CD4-positive, alpha-beta T cell (primary cell): ENCODE measurements around the gene TIGD1. TPM values are rescaled to one million over a fixed set of nuclear protein-coding genes. Genes with fewer than 3 reads are reported as not detected.

Experiments
- ATAC-seq: fragments of 200-7000 bp; cut with Tn5 transposase; one replicate; pipeline ENCODE4 v1.10.0; 2022; ENCODE audit warnings: mild to moderate bottlenecking; ENCODE audit not compliant: poor library complexity
- CTCF ChIA-PET: fragments of 350-600 bp; sonication (Branson Sonifier 250); formaldehyde crosslinking; loops from one replicate; lab custom pipeline; 2021; ENCODE audit warnings: antibody characterized with exemption, inconsistent platforms; lab: Charles Lee
- POLR2A ChIA-PET: fragments of 350-600 bp; sonication (Branson Sonifier 250); formaldehyde crosslinking; loops from one replicate; lab custom pipeline; 2021; ENCODE audit warnings: antibody characterized with exemption, inconsistent platforms; lab: Charles Lee
- DNase-seq, 14 experiments: peaks; one replicate each; pipeline ENCODE4 v3.0.0-alpha.2; 2013 to 2020; ENCODE audit warnings: mixed read lengths in 2 of 14
- H3K27ac ChIP-seq, 2 donors: one replicate each; pipeline versions ENCODE4 v1.5.1 to v1.7.0; 2013; ENCODE audit warnings: low read length in 2 of 2, low read depth in 1 of 2, mild to moderate bottlenecking in 1 of 2
- H3K27me3 ChIP-seq, 2 experiments: 1 replicate in 1 of 2; 2 replicates in 1 of 2; pipeline versions ENCODE4 v1.6.1 to v1.7.0; 2013; ENCODE audit warnings: low read length in 2 of 2, control low read depth in 1 of 2, mild to moderate bottlenecking in 1 of 2, moderate library complexity in 1 of 2; ENCODE audit not compliant: insufficient read depth in 2 of 2, control insufficient read depth in 1 of 2
- H3K36me3 ChIP-seq: one replicate; pipeline ENCODE4 v1.6.1; 2013; ENCODE audit warnings: low read length, control low read depth; ENCODE audit not compliant: insufficient read depth
- H3K4me1 ChIP-seq: one replicate; pipeline ENCODE4 v1.6.1; 2013; ENCODE audit warnings: low read length, control low read depth; ENCODE audit not compliant: insufficient read depth
- H3K4me3 ChIP-seq: one replicate; pipeline ENCODE4 v1.5.1; 2013; ENCODE audit warnings: mild to moderate bottlenecking, low read length, moderate library complexity
- H3K9me3 ChIP-seq, 2 experiments: 1 replicate in 1 of 2; 2 replicates in 1 of 2; pipeline versions ENCODE4 v1.6.1 to v1.7.0; 2013; ENCODE audit warnings: low read length in 2 of 2, mild to moderate bottlenecking in 2 of 2, control low read depth in 1 of 2, moderate library complexity in 1 of 2; ENCODE audit not compliant: control insufficient read depth in 1 of 2, insufficient read depth in 1 of 2
- H3K27ac Mint-ChIP-seq: one replicate; pipeline ENCODE4 v1.8.0; 2020; ENCODE audit warnings: mixed read lengths
- H3K27me3 Mint-ChIP-seq: one replicate; pipeline ENCODE4 v1.8.0; 2021; ENCODE audit warnings: mixed read lengths
- H3K36me3 Mint-ChIP-seq: one replicate; pipeline ENCODE4 v1.8.0; 2021; ENCODE audit warnings: low read depth, mixed read lengths
- H3K4me1 Mint-ChIP-seq: one replicate; pipeline ENCODE4 v1.8.0; 2021; ENCODE audit warnings: low read depth, mixed read lengths
- H3K4me3 Mint-ChIP-seq: one replicate; pipeline ENCODE4 v1.8.0; 2020; ENCODE audit warnings: mild to moderate bottlenecking, mixed read lengths
- H3K9me3 Mint-ChIP-seq: one replicate; pipeline ENCODE4 v1.8.0; 2020; ENCODE audit warnings: mixed read lengths
- CTCF ChIP-seq: fragments of 200-600 bp; IDR thresholded peaks from one replicate; pipeline ENCODE4 v1.8.0; 2022; ENCODE audit warnings: antibody characterized with exemption, mild to moderate bottlenecking
- intact Hi-C, 2 experiments: fragments of 100-400 bp; cut with DNase I in 1 of 2; cut with micrococcal nuclease in 1 of 2; formaldehyde crosslinking; loops; one replicate each; pipeline versions ENCODE4 v1.15.1 to v1.9.0; 2023 to 2025; cut with DNase I, micrococcal nuclease
- total RNA-seq, 174 experiments: library from RNA in 2 of 174; stranded (reverse) in 2 of 174; gene quantifications; one replicate each; pipeline ENCODE4 v1.2.3 and lab custom pipeline; 2021 to 2026

Gene TIGD1
- total RNA-seq, 2 experiments from 2014 or later = 22.1 to 22.2 TPM

GRCh38 chr2:232521959-232522622 is 28.3 kb downstream of the TIGD1 start:
- Histone ChIP-seq H3K9me3 (peaks cover 0 to 21% of the 10 kb centered on the region in 2 experiments), H3K36me3 (no peaks in the 10 kb centered on the region), H3K27ac (no peak overlapping the region), H3K4me1 (peaks cover 28% of the 10 kb centered on the region), H3K4me3 (peak overlapping the region; percentile 34), H3K27me3 (peaks cover 43 to 44% of the 10 kb centered on the region in 2 experiments)
- H3K36me3 Mint-ChIP-seq = no peaks in the 10 kb centered on the region
- H3K27me3 Mint-ChIP-seq = peaks cover 53% of the 10 kb centered on the region
- ChIA-PET POLR2A (no interaction called here), CTCF (interaction anchor here (0.8 to 1.1 kb wide), 3 partner anchors 28 to 622 kb away, joined by 3 to 4 read pairs (median 3); partner anchors contain the start of genes EIF4E2 and TIGD1)
- H3K4me1 Mint-ChIP-seq = peaks cover 6% of the 10 kb centered on the region
- peak; percentile 79 for TF ChIP-seq CTCF
- DNase-seq (peak; percentile 36 to 83 (median 64)), ATAC-seq (peak; percentile 76)
- H3K9me3 Mint-ChIP-seq = no peaks in the 10 kb centered on the region
- no peak overlapping the region for H3K27ac Mint-ChIP-seq
- no peak overlapping the region for H3K4me3 Mint-ChIP-seq
- intact Hi-C loops = loop anchor here (2.0 to 10.0 kb wide), 4 partner anchors 75 to 615 kb away; partner anchors contain the start of gene NPPC (in 1 of the 2)

- intact Hi-C loops = loop anchor here (5.0 to 10.0 kb wide), 3 partner anchors 84 to 614 kb away; partner anchors contain the start of gene NPPC (in 1 of the 2)
- peaks cover 0 to 21% of the 10 kb centered on the region in 2 experiments for H3K9me3 ChIP-seq
- H3K36me3 ChIP-seq = no peaks in the 10 kb centered on the region
- H3K27me3 ChIP-seq = peaks cover 41 to 44% of the 10 kb centered on the region in 2 experiments
- H3K9me3 Mint-ChIP-seq = no peaks in the 10 kb centered on the region
- TF ChIP-seq CTCF = no peak
- peaks cover 28% of the 10 kb centered on the region for H3K4me1 ChIP-seq
- H3K27me3 Mint-ChIP-seq = peaks cover 53% of the 10 kb centered on the region
- no peak overlapping the region for H3K27ac Mint-ChIP-seq
- H3K36me3 Mint-ChIP-seq = no peaks in the 10 kb centered on the region
- ATAC-seq (no peak), DNase-seq (no peak)
- no peak overlapping the region for H3K4me3 Mint-ChIP-seq
- CTCF ChIA-PET = no interaction called here
- H3K4me1 Mint-ChIP-seq = peaks cover 6% of the 10 kb centered on the region
- no peak overlapping the region for H3K4me3 ChIP-seq
- no peak overlapping the region for H3K27ac ChIP-seq
- POLR2A ChIA-PET = interaction anchor here (1.0 kb wide), 1 partner anchor 29 kb away, joined by 3 read pairs; the partner anchor contains the start of gene TIGD1
Measured at GRCh38 chr2:232521098-232521497, 29.3 kb downstream of the TIGD1 start.

- ChIA-PET CTCF (no interaction called here), POLR2A (interaction anchor here (1.0 kb wide), 1 partner anchor 30 kb away, joined by 3 read pairs; the partner anchor contains the start of gene TIGD1)
Measured at GRCh38 chr2:232520489-232520888, 29.9 kb downstream of the TIGD1 start.

More at GRCh38 chr2:232520489-232520888, 29.9 kb downstream of the TIGD1 start:
- H3K4me1 Mint-ChIP-seq = peaks cover 6% of the 10 kb centered on the region
- Histone ChIP-seq H3K27me3 (peaks cover 41 to 44% of the 10 kb centered on the region in 2 experiments), H3K4me1 (peaks cover 28% of the 10 kb centered on the region), H3K36me3 (no peaks in the 10 kb centered on the region), H3K4me3 (no peak overlapping the region), H3K27ac (no peak overlapping the region), H3K9me3 (peaks cover 0 to 21% of the 10 kb centered on the region in 2 experiments)
- TF ChIP-seq CTCF = no peak
- no peaks in the 10 kb centered on the region for H3K9me3 Mint-ChIP-seq
- H3K36me3 Mint-ChIP-seq = no peaks in the 10 kb centered on the region
- ATAC-seq (no peak), DNase-seq (no peak)
- no peak overlapping the region for H3K27ac Mint-ChIP-seq
- no peak overlapping the region for H3K4me3 Mint-ChIP-seq
- H3K27me3 Mint-ChIP-seq = peaks cover 53% of the 10 kb centered on the region
- intact Hi-C loops = loop anchor here (5.0 to 10.0 kb wide), 3 partner anchors 83 to 613 kb away; partner anchors contain the start of gene NPPC (in 1 of the 2)
